OCI-M1 (cell line): ENCODE results near the gene MYO1H.

ENCODE experiments used
- DNase-seq: peaks from one replicate; lab custom pipeline; 2025; lab: John Stamatoyannopoulos, UW

MYO1H gene

GRCh38 chr12:109449845-109450532 lies 102.3 kb downstream of the MYO1H start:
- no peak for DNase-seq

- no peak for DNase-seq
Measured at GRCh38 chr12:109450980-109451379, 103.3 kb downstream of the MYO1H start.

GRCh38 chr12:109451400-109451799 lies 103.7 kb downstream of the MYO1H start:
- DNase-seq: no peak

- DNase-seq: no peak
Measured at GRCh38 chr12:109452489-109452888, 104.8 kb downstream of the MYO1H start.

GRCh38 chr12:109455706-109456105 lies 108.0 kb downstream of the MYO1H start:
- no peak for DNase-seq

GRCh38 chr12:109458086-109458485 lies 110.4 kb downstream of the MYO1H start:
- no peak for DNase-seq

- no peak for DNase-seq
Measured at GRCh38 chr12:109458771-109459208, 111.1 kb downstream of the MYO1H start.

GRCh38 chr12:109459247-109459646 lies 111.5 kb downstream of the MYO1H start:
- DNase-seq: no peak

GRCh38 chr12:109460538-109460937 lies 112.8 kb downstream of the MYO1H start:
- DNase-seq: no peak

- peak; percentile 94 for DNase-seq
Measured at GRCh38 chr12:109461049-109461845, 113.5 kb downstream of the MYO1H start.

GRCh38 chr12:109461846-109462756 lies 114.4 kb downstream of the MYO1H start:
- no peak for DNase-seq

- no peak for DNase-seq
Measured at GRCh38 chr12:109462868-109463692, 115.4 kb downstream of the MYO1H start.

GRCh38 chr12:109463756-109464155 lies 116.1 kb downstream of the MYO1H start:
- no peak for DNase-seq

- no peak for DNase-seq
Measured at GRCh38 chr12:109464642-109465351, 117.1 kb downstream of the MYO1H start.

GRCh38 chr12:109466305-109466704 lies 118.6 kb downstream of the MYO1H start:
- no peak for DNase-seq

GRCh38 chr12:109466821-109467220 lies 119.1 kb downstream of the MYO1H start:
- DNase-seq: no peak

- peak; percentile 81 for DNase-seq
Measured at GRCh38 chr12:109467978-109468676, 120.4 kb downstream of the MYO1H start.

- no peak for DNase-seq
Measured at GRCh38 chr12:109469517-109469916, 121.8 kb downstream of the MYO1H start.

GRCh38 chr12:109473006-109473405 lies 125.3 kb downstream of the MYO1H start:
- no peak for DNase-seq
